Suppressor macrophage treated with lipopolysaccharide for 1 hour (primary cell): ENCODE measurements around the gene C22orf23.
A peak's percentile ranks its signal among the peaks of the same experiment; 100 is the strongest.
"Not testable (repeated sequence)": the region's sequence is repeated elsewhere in the genome, so short reads cannot be mapped to it uniquely, and the experiment has no call there.

Source experiments
- DNase-seq, 3 donors: peaks; one replicate each; pipeline ENCODE4 v3.0.0-alpha.2; 2020 to 2022

Gene C22orf23

DNA sequence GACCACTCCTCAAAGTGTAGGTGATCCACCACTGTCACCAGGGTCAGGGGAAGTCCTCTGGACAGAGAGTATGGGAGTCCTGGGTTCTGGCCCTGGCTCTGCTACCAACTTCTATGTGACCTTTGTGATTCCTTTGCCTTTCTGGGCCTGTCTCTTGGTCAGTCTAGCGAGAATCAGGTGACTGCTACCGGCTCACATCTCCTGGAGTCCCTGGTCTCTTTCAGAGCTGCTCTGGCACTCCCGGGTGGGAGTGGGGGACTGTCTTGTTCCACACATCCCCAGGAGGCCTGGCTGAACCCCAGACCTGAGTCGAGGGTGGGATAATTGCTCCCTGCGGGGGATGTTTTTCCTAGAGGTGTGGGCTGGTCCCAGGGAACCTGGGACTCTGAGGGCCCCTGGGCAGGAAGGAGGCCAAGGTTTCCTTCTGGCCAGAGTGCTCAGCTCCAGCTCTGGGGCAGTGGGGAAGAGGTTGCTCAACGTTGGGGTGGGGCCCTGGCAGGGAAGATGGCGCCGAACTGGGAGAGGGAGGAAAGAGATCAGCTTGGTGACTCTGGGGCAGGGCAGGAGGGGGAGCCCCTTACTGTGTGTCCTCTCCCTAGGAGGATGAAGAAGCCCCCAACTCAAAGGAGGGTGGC, 28.9 kb upstream of the C22orf23 start:
- DNase-seq, result no peak

GRCh38 chr22:37981282-37982011, 28.0 kb upstream of the C22orf23 start:
- no peak for DNase-seq

DNA sequence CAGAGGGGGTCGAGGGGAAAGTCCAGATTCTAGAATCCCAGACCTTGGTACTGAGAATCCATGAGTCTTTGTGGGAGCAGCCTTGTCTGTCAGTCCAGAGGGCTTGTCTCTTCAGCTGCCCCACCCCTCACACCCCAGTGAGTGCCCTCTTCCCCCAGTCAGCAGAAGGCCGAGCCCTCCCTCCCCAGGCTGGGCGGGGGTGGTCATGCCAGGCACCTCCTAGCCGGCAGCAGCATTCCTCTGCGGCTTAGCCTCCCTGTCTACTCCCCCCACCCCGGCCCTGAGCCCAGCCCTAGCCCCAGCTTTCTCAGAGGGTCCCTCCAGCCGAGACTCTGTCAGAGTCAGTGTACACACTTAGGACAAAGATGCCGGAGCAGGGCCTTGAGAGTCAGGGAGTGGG, 26.4 kb upstream of the C22orf23 start:
- DNase-seq, result no peak

DNA sequence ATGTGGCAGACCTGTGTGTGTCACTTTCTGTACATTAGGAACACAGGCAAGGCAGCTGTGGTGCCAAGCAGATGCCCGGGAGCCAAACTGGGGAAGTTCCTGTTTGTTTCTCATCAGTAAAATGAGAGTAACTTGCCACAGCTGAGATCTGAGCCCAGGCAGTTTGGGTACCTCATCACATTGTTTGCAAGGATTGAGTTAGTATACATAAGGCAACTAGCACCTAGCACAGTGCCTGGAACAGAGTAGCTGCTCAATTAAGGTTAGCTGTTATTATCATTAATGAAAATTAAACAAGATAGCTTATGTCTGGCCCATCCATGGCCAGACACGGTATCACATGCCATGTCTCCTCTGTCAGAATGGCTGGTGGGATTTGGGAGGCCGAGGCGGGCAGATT, 23.1 kb upstream of the C22orf23 start:
- no peak for DNase-seq

DNA sequence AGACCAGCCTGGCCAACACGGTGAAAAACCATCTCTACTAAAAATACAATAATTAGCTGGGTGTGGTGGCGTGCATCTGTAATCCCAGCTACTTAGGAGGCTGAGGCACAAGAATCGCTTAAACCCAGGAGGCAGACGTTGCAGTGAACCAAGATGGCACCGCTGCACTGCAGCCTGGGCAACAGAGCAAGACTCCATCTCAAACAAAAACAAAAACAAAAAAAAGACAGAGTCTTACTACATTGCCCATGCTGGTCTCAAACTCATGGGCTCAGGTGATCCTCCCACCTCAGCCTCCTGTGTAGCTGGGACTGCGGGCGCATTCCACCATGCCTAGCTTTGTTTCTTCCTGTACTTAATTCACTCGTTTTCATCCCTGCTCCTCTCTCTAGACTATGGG, 22.6 kb upstream of the C22orf23 start:
- DNase-seq, result not testable (repeated sequence)

DNA sequence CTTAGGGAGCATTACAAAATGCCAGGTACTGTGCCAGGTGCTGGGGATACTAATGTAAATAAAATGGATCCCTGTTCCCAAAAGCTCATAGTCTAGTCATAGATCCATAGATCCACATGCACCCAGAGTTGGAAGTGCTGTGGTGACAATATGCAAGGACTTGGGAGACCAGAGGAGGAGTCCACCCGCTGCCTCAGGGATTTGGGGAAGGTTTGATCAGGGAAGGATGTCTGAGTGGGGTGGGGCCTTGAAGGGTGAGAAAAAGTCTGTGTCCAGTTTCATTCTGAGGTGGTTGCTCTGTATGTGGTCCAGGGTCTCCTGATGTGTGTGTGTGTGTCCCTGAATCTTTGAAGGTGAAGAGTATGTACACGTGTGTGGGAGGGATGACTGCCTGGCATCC, 21.8 kb upstream of the C22orf23 start:
- DNase-seq, result no peak

- DNase-seq, result no peak
Measured at GRCh38 chr22:37973271-37974170, 20.1 kb upstream of the C22orf23 start.

- no peak for DNase-seq
Measured at GRCh38 chr22:37972527-37972926, 19.1 kb upstream of the C22orf23 start.

DNA sequence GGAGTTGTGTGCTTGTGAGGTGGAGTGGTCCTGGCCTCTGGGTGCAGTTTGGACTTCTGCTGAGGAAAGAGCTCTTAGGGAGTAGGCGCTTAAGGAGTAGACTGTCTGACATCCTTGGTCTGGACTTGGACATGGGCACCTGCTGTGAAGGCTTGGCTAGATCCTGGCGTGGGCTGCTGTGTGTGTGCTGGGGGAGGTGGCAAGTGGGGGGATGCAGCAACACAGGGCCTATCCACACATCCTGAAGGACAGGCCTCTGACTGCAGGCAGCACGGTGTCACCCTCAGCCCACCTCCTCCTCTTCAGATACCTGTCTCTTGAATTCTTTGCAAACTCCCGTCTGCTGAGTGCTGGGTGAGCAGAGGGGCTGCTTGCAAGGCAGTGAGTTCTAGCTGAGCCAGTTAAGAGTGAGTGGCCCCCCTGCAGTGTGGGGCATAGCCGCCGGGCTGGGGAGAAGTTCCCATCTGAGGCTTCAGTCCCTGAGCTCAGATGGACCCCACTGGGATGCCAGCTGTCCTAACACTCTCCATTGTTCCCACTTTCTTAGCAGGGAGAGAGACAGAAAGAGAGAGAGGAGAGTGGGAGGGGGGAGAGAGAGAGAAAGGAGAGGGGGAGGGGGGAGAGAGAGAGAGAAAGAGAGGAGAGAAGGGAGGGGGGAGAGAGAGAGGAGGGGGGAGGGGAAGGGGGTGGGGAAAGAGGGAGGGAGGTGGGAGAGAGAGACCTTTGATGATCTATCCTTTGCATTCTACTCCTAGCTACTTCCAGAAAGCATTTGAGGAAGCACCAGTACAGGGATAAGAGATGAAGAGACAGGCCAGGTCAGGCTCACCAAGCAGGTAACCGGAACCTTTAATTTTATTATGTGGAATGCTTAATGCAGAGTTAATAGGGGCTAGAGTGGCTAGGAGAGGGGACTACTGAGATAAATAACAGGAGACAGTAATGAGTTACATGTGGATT, 18.4 kb upstream of the C22orf23 start:
- DNase-seq, result no peak

DNA sequence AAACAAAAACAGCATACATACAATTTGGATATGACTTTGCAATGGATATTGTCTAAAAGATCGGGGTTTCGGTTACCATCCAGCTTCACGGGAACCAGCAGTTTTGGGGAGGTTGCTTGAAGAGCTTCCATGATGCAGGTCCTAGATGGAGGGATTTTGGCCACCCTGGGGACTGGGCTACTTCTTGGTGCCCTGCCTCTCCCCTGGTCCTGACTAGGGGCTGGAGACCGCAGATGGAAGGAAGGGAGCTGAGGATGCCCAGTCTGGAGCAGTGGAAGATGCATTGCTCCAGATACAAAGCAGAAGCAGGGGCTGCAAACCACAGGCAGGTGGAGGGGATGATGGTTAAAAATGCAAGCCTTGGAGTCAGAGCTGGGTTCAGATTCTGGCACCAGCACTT, 17.5 kb upstream of the C22orf23 start:
- DNase-seq, result no peak

- DNase-seq, result no peak
Measured at GRCh38 chr22:37968452-37969251, 15.3 kb upstream of the C22orf23 start.

- DNase-seq, result no peak
Measured at GRCh38 chr22:37967637-37968451, 14.4 kb upstream of the C22orf23 start.

DNA sequence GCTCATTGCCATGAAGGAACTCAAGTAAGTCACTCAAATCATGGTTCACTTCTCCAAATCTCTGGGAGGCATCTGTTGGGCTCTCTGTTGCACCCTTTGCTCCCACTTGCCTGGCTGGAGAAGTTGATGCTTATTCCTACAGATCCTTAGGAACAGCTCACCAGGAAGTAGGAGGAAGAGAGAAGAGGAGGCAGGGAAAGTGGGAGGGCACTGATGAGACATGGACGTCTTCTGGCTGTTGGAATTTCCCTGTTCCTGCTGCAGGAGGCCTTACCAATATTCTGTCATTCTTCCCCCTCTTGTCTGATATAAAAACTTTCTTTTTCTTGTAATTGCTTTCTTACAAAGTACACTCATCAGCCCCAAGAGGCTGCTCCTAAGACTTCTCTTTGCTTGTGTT, 13.7 kb upstream of the C22orf23 start:
- DNase-seq, result peak in 2 of 3 donors; percentile 39

GRCh38 chr22:37965940-37966664, 12.7 kb upstream of the C22orf23 start:
- DNase-seq, result no peak

GRCh38 chr22:37961062-37961461, 7.7 kb upstream of the C22orf23 start:
- DNase-seq, result no peak

- DNase-seq, result no peak
Measured at GRCh38 chr22:37959231-37959825, 5.9 kb upstream of the C22orf23 start.

DNA sequence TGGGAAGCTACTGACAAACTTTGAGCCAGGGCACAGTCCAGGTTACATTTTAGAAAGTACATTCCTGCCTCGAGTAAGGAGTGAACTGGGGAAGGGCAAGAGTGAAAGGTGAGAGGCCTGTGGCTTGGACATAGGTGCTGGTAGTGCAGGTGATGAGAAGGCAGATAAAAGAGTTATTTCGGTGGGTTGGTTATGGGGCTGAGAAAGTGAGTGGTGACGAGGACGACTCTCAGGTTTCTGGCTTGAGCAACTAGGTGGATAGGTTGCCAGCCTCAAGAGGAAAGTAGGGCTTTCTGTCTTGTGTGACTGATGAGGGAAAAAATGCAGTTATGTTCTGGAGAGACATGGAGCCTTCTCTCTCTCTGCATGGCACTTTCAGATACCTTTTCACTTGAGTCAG, 3.8 kb upstream of the C22orf23 start:
- no peak for DNase-seq

DNA sequence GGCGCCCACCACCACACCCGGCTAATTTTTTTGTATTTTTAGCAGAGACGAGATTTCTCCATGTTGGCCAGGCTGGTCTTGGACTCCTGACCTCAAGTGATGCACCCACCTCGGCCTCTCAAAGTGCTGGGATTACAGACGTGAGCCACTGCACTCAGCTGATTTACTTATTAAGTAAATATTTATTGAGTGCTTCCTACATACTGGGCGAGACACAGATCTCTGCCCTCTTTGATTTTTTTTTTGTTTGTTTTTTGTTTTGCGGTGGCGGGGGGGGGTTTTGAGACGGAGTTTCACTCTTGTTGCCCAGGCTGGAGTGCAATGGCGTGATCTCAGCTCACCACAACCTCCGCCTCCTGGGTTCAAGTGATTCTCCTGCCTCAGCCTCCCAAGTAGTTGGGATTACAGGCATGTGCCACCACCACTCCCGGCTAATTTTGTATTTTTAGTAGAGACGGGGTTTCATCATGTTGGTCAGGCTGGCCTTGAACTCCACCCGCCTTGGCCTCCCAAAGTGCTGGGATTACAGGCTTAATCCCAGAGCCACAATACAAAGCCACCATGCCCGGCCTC, 2.5 kb upstream of the C22orf23 start:
- DNase-seq, result not testable (repeated sequence)

DNA sequence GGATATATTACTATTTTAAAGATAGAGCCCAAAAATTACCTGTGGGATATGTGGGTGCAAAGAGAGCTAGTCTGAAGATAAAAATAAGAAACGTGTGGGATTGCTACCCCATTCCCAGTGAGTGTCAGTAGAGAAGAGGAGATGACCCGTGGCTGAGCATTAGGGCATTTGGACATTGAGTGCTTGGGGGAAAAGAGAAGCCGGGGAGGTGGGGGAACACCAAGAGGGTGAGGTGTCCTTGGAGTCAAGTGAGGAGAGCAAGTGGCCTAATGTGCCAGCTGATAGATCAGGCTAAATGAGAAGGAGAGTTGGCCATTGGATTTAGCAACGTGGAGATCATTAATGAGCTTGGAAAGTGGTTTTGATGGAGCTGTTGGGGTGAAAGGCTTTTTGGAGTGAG, 1.3 kb upstream of the C22orf23 start:
- peak; percentile 55 to 63 (median 61) for DNase-seq
